Astrocyte of the cerebellum (primary cell): ENCODE measurements around the gene SLC30A2.
A peak's percentile ranks its signal among the peaks of the same experiment; 100 is the strongest.
"Not testable (repeated sequence)": the region's sequence is repeated elsewhere in the genome, so short reads cannot be mapped to it uniquely, and the experiment has no call there.

Source experiments
- DNase-seq: peaks from one replicate; pipeline ENCODE4 v3.0.0-alpha.2; 2011; ENCODE audit warnings: low read depth
- H3K4me3 ChIP-seq: 2 replicates; pipeline ENCODE4 v1.5.1; 2011; ENCODE audit warnings: mild to moderate bottlenecking, low read depth, low read length, moderate library complexity
- in situ Hi-C: cut with HindIII; loops from 2 replicates; pipeline ENCODE4 v1.10.0; 2017; ENCODE audit warnings: low sequenced_read_pairs
- TF ChIP-seq, protein P1 (sequence below): IDR thresholded peaks from 2 replicates; pipeline ENCODE4 v1.5.1; 2012; ENCODE audit warnings: low read length, low read depth, moderate library complexity, mild to moderate bottlenecking; ENCODE audit errors: missing control alignments

The SLC30A2 gene, protein sequence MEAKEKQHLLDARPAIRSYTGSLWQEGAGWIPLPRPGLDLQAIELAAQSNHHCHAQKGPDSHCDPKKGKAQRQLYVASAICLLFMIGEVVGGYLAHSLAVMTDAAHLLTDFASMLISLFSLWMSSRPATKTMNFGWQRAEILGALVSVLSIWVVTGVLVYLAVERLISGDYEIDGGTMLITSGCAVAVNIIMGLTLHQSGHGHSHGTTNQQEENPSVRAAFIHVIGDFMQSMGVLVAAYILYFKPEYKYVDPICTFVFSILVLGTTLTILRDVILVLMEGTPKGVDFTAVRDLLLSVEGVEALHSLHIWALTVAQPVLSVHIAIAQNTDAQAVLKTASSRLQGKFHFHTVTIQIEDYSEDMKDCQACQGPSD

GRCh38 chr1:26045722-26046245, at the start of gene SLC30A2:
TSS of gene SLC30A2 (minus strand) at chr1:26046118. CDS start at chr1:26045896, 222 bp downstream.
- in situ Hi-C loops: no loop called here
- no peak for DNase-seq
- TF ChIP-seq, protein P1, sequence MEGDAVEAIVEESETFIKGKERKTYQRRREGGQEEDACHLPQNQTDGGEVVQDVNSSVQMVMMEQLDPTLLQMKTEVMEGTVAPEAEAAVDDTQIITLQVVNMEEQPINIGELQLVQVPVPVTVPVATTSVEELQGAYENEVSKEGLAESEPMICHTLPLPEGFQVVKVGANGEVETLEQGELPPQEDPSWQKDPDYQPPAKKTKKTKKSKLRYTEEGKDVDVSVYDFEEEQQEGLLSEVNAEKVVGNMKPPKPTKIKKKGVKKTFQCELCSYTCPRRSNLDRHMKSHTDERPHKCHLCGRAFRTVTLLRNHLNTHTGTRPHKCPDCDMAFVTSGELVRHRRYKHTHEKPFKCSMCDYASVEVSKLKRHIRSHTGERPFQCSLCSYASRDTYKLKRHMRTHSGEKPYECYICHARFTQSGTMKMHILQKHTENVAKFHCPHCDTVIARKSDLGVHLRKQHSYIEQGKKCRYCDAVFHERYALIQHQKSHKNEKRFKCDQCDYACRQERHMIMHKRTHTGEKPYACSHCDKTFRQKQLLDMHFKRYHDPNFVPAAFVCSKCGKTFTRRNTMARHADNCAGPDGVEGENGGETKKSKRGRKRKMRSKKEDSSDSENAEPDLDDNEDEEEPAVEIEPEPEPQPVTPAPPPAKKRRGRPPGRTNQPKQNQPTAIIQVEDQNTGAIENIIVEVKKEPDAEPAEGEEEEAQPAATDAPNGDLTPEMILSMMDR: no peak
- H3K4me3 ChIP-seq: no peak within 1 kb of the TSS

GRCh38 chr1:26094677-26095383, 48.9 kb upstream of the SLC30A2 start:
- in situ Hi-C loops: no loop called here
- no peak overlapping the region for H3K4me3 ChIP-seq
- DNase-seq: no peak
- TF ChIP-seq, protein P1: peak; percentile 10

GRCh38 chr1:26094076-26094669, 48.3 kb upstream of the SLC30A2 start:
- no peak for DNase-seq
- in situ Hi-C loops: no loop called here
- H3K4me3 ChIP-seq: no peak overlapping the region
- TF ChIP-seq, protein P1: no peak

DNA sequence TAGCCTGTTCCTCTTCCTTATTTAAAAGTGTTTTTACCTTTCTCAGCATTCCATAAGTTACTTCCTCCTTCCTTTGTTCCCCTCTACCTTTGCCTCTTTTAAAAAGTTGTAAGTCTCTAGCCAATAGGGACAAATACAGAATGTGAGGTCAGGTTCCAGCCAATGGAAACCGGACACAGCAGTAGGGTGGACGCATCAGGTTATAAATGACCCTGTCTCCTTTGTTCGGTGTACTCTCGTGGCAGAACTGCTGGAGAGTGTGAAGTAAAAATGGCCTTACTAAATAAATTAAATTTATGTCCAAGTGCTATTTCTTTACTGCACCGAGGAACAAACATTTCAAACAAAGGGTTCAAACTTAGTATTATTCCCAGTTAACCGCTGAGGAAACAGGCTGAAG, 47.7 kb upstream of the SLC30A2 start:
- H3K4me3 ChIP-seq, in situ Hi-C loops, DNase-seq: not testable (repeated sequence)

- in situ Hi-C loops: no loop called here
- TF ChIP-seq, protein P1: no peak
- DNase-seq: no peak
- H3K4me3 ChIP-seq: no peak overlapping the region
These were observed 46.5 kb upstream of the SLC30A2 start for GRCh38 chr1:26092422-26092821.

DNA sequence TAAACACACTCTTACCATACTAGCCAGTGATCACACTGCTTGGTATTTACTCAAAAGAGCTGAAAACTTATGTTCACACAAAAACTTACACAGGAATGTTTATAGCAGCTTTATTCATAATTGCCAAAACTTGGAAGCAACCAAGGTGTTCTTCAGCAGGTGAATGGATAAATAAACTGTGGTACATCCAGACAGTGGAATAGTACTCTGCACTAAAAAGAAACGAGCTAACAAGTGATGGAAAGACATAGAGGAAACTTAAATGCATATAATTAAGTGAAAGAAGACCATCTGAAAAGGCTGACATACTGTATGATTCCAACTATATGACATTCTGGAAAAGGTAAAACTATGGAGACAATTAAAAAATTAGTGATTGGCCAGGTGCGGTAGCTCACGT, 45.0 kb upstream of the SLC30A2 start:
- no peak overlapping the region for H3K4me3 ChIP-seq
- in situ Hi-C loops: no loop called here
- no peak for DNase-seq
- TF ChIP-seq, protein P1: no peak

- TF ChIP-seq, protein P1: no peak
- no peak overlapping the region for H3K4me3 ChIP-seq
- no peak for DNase-seq
- in situ Hi-C loops: no loop called here
These were observed 43.2 kb upstream of the SLC30A2 start for GRCh38 chr1:26089125-26089524.
